Heart right ventricle (tissue), 16 donors: ENCODE results near the gene FHIT. TPM values are rescaled to one million over a fixed set of nuclear protein-coding genes. Genes with fewer than 3 reads are reported as not detected.

Experiments used
- ATAC-seq, 8 donors: fragments of 200-7000 bp; cut with Tn5 transposase; one replicate each; pipeline ENCODE4 v1.9.1; 2020; ENCODE audit warnings: mild to moderate bottlenecking in 8 of 8, moderate library complexity in 8 of 8, moderate number of reproducible peaks in 1 of 8
- DNase-seq, 2 donors: peaks; one replicate each; pipeline ENCODE4 v3.0.0-alpha.2; 2020
- H3K27ac ChIP-seq, 10 donors: fragments of 200-600 bp; sonication (generic) in 2 of 10; one replicate each; pipeline versions ENCODE4 v1.5.0 to v1.8.0; 2020 to 2022; ENCODE audit warnings: mild to moderate bottlenecking in 3 of 10
- H3K27me3 ChIP-seq, 7 donors: fragments of 200-600 bp; one replicate each; pipeline ENCODE4 v1.8.0; 2021 to 2022; ENCODE audit warnings: mild to moderate bottlenecking in 2 of 7
- H3K36me3 ChIP-seq, 9 donors: fragments of 200-600 bp; sonication (generic) in 1 of 9; one replicate each; pipeline versions ENCODE4 v1.5.0 to v1.8.0; 2020 to 2022; ENCODE audit warnings: mild to moderate bottlenecking in 2 of 9
- H3K4me1 ChIP-seq, 9 donors: fragments of 200-600 bp; sonication (generic) in 1 of 9; one replicate each; pipeline versions ENCODE4 v1.5.0 to v1.8.0; 2020 to 2022; ENCODE audit warnings: mild to moderate bottlenecking in 4 of 9
- H3K4me3 ChIP-seq, 10 donors: fragments of 200-600 bp; sonication (generic) in 2 of 10; one replicate each; pipeline versions ENCODE4 v1.5.0 to v1.8.0; 2020 to 2022; ENCODE audit warnings: mild to moderate bottlenecking in 7 of 10, moderate library complexity in 2 of 10
- H3K9me3 ChIP-seq, 11 donors: fragments of 200-600 bp in 10 of 11; sonication (generic) in 2 of 11; one replicate each; pipeline versions ENCODE4 v1.5.0 to v1.8.0; 2013 to 2022; ENCODE audit warnings: mild to moderate bottlenecking in 2 of 11, control low read depth in 1 of 11, moderate library complexity in 1 of 11
- CTCF ChIP-seq, 9 donors: fragments of 200-600 bp; sonication (generic) in 2 of 9; IDR thresholded peaks; one replicate each; pipeline versions ENCODE4 v1.5.0 to v1.8.0; 2021 to 2022; ENCODE audit warnings: antibody characterized with exemption in 9 of 9, mild to moderate bottlenecking in 5 of 9, moderate library complexity in 1 of 9
- WGBS, 2 donors: extraction: QIAGEN DNeasy Blood & Tissue Kit; methylation state at CpG; one replicate each; pipeline ENCODE4 v1.1.7; 2013; ENCODE audit warnings: inconsistent platforms in 1 of 2; 5-methylcytosine and 5-hydroxymethylcytosine counted together
- intact Hi-C, 10 donors: fragments of 100-400 bp; cut with DNase I; formaldehyde crosslinking; loops; one replicate each; pipeline versions ENCODE4 v1.11.1 to v1.14.2; 2022
- polyA plus RNA-seq, 2 donors: library from polyadenylated mRNA; stranded (reverse); fragments of 200-250 nt; gene quantifications; one replicate each; pipeline ENCODE4 v1.2.3, GENCODE V29; 2013
- total RNA-seq, 10 donors: library from RNA; stranded (reverse); fragmentation: NEBNext Ultra II Directional in 3 of 10; extraction: Animal tissue kit (Norgen Biotek cat#: 25700) in 3 of 10; gene quantifications; one replicate each; pipeline versions ENCODE4 v1.2.1 to v1.2.4, GENCODE V29; 2021 to 2023
- donor health status: Arrhythmogenic right ventricular cardiomyopathy.
- donor health status: ischemic (EF 13 %, LVEDD 7.1; RV severe dilation, severe dysfunction).
- donor health status: healthy with polysubstance abuse.
- donor health status: DM: no; HTN: yes; CAD: no.
- donor health status: DM: no; HTN: no; CAD: no.
- donor health status: ischemic (EF 25% LVEDD 6.9; RV normal size, moderate dysfunction).
- donor health status: ischemic (EF 25% LVEDD 5.7; RV mildly dilated, moderate dysfunction).
- donor health status: healthy.
- donor health status: DM: yes; HTN: yes; CAD: no.
- donor health status: Ischemic cardiomyopathy.
- donor health status: ischemic (EF 35%, LVEDD 5.7; RV mildly dilated, moderate dysfunction).
- donor health status: nonischemic (EF 11% LVEDD 7.7; RV severe dilation, severe dysfunction).
- donor health status: DM: yes; HTN: yes; CAD: no.
- donor health status: PGD.
- donor health status: ischemic (EF 29% LVEDD 5.4; RV normal size, mild dysfunction).
- donor health status: nonischemic (EF 23%, LVEDD 6.1; RV moderate dilation, normal function).

FHIT gene
- total and polyA plus RNA-seq, 12 donors, result 4.7 to 25.5 (median 18.3) TPM

- Histone ChIP-seq H3K4me3 (no peak overlapping the region), H3K9me3 (no peaks in the 10 kb centered on the region), H3K27ac (no peak overlapping the region), H3K27me3 (no peaks in the 10 kb centered on the region), H3K36me3 (no peaks in the 10 kb centered on the region), H3K4me1 (no peaks in the 10 kb centered on the region)
- WGBS, 2 donors, result 87 to 93% methylated on average over 4 of the region's 4 CpGs
- no peak for DNase-seq
- intact Hi-C loops, result no loop called here
- TF ChIP-seq CTCF (IDR thresholded peaks at IDR 0.05), result no peak
- no peak for ATAC-seq
These were observed 1487.1 kb downstream of the FHIT start for GRCh38 chr3:59764171-59764570.

GRCh38 chr3:59762941-59763340 is 1488.3 kb downstream of the FHIT start:
- 86 to 90% methylated on average over 5 of the region's 5 CpGs for WGBS, 2 donors
- TF ChIP-seq CTCF (IDR thresholded peaks at IDR 0.05), result no peak
- Histone ChIP-seq H3K4me1 (no peaks in the 10 kb centered on the region), H3K27ac (no peak overlapping the region), H3K27me3 (no peaks in the 10 kb centered on the region), H3K9me3 (no peaks in the 10 kb centered on the region), H3K4me3 (no peak overlapping the region), H3K36me3 (no peaks in the 10 kb centered on the region)
- intact Hi-C loops, result no loop called here
- DNase-seq, result no peak
- no peak for ATAC-seq

GRCh38 chr3:59759298-59760031 is 1491.8 kb downstream of the FHIT start:
- H3K9me3 ChIP-seq, result no peaks in the 10 kb centered on the region
- intact Hi-C loops, result no loop called here
- 81 to 89% methylated on average over 6 of the region's 6 CpGs for WGBS, 2 donors
- no peaks in the 10 kb centered on the region for H3K27me3 ChIP-seq
- TF ChIP-seq CTCF (IDR thresholded peaks at IDR 0.05), result no peak
- H3K36me3 ChIP-seq, result no peaks in the 10 kb centered on the region
- no peak for DNase-seq
- H3K27ac ChIP-seq, result no peak overlapping the region
- no peaks in the 10 kb centered on the region for H3K4me1 ChIP-seq
- no peak for ATAC-seq
- H3K4me3 ChIP-seq, result no peak overlapping the region

GRCh38 chr3:59758672-59759071 is 1492.6 kb downstream of the FHIT start:
- Histone ChIP-seq H3K9me3 (no peaks in the 10 kb centered on the region), H3K4me3 (no peak overlapping the region), H3K27ac (no peak overlapping the region), H3K4me1 (no peaks in the 10 kb centered on the region), H3K36me3 (no peaks in the 10 kb centered on the region), H3K27me3 (no peaks in the 10 kb centered on the region)
- no peak for TF ChIP-seq CTCF (IDR thresholded peaks at IDR 0.05)
- intact Hi-C loops, result no loop called here
- ATAC-seq, result no peak
- WGBS, 2 donors, result 83 to 91% methylated on average over 1 of the region's 1 CpG
- DNase-seq, result no peak
